Muscle of back (tissue), 11 donors: ENCODE results near the gene ZNF74. TPM values are rescaled to one million over a fixed set of nuclear protein-coding genes. Genes with fewer than 3 reads are reported as not detected.
"Not testable (repeated sequence)": the region's sequence is repeated elsewhere in the genome, so short reads cannot be mapped to it uniquely, and the experiment has no call there.

ENCODE experiments used
- DNase-seq, 3 donors: peaks; one replicate each; pipeline versions ENCODE4 v3.0.0 to v3.0.0-alpha.2; 2013
- polyA plus RNA-seq, 10 donors: library from polyadenylated mRNA; unstranded; fragments of 120-200 nt; gene quantifications; one replicate each; pipeline ENCODE4 v1.2.1, GENCODE V29; 2013; ENCODE audit not compliant: insufficient read length in 10 of 10

ZNF74 gene
- polyA plus RNA-seq, 10 donors: 10.6 to 17.8 (median 13.7) TPM

DNA sequence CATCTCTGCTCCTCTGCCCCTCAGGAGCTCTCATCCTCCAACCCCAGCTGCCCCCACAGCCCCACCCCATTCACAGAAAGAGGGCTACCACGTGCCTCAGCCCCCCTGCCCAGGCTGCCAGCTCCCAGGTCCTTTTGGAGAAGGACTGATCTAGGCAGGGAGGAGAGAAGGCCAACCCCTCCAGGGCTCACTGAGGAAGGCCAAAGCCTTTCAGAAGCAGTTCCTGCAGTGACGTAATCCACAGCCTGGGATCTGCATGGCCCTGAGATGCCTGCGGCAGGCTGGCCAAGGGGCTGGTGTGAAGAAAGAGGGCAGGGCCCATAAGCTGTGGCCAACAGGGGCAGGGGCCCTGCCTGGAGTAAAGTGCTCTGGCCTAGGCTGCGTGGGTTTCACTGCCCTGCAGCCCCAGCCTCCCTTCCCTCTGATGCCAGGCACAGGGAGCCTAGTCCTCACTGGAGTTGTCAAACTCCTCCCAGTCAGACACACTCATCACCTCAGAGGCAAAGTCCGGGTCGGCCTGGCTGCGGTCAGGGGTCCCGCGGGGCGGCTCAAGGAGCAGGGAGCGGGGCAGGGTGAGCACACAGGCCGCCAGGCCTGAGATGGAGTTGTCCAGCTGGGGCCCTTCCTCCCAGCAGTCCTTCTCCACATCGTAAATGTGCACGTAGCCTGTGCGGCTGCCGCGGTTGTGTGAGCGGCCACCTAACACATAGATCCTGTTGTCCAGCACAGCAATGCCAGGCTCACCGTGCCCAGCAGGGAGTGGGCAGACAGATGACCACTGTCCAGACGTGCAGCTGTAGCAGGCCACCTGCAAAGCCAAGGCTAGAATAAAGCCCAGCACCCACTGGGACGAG lies 47.9 kb downstream of the ZNF74 start:
- DNase-seq: peak in 1 of 3 donors; percentile 52

DNA sequence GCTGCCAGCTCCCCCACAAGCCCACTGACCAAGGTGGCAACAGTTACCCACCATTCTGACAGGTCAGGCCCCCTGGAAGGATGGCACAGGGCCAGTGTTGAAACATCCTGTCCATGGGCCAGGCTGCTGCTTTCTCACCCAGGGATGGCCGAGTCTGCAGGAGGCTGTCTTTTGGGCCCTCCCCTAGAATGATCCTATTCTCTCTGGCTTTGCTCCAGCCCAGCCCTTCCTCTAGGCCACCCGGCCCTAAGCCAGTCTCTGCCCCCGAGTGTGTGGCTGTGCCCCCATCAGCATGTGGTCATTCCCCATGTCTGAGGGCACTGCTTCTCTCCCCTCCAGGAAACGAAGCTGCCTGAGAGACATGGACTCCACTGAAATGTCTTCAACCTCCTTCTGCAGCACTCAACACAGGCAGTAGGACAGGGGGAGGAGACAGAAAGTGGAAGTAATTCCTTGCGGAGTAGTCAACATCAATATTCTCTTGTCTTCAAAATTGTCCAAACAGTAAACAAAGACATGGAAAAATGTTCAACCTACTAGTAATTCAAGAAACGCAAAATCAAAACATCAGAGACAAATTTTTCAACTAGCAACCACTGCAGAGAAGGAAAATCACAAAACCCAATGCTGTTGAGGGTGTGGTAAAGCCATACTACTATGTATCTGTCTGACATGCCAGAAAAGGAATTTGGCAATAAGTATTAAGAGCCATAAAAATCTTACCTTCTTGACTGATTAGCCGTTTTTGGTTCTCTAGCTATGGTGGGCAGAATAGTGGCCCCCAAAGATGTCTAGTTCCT lies 48.7 kb downstream of the ZNF74 start:
- no peak for DNase-seq

DNA sequence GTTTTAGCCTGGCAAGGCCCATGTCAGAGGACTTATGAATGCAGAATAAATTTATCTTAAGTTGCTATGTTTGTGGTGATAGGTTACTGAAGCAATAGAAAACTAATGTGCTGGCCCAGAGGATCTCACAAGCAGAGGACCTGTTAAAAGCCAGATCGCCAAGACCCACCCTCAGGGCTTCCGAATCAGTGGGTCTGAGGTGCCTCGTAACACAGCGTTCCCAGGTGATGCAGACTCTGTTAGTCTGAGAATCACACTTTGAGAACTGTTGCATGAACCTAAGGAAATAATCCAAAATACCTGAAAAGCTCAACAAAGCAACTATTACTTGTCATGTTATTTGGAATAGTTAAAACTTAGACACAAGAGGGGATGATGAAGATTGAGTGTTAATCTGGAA lies 50.4 kb downstream of the ZNF74 start:
- DNase-seq: no peak

GRCh38 chr22:20446383-20446970 lies 52.5 kb downstream of the ZNF74 start:
- DNase-seq: no peak

- no peak for DNase-seq
These were observed 54.7 kb downstream of the ZNF74 start for GRCh38 chr22:20448630-20449029.

DNA sequence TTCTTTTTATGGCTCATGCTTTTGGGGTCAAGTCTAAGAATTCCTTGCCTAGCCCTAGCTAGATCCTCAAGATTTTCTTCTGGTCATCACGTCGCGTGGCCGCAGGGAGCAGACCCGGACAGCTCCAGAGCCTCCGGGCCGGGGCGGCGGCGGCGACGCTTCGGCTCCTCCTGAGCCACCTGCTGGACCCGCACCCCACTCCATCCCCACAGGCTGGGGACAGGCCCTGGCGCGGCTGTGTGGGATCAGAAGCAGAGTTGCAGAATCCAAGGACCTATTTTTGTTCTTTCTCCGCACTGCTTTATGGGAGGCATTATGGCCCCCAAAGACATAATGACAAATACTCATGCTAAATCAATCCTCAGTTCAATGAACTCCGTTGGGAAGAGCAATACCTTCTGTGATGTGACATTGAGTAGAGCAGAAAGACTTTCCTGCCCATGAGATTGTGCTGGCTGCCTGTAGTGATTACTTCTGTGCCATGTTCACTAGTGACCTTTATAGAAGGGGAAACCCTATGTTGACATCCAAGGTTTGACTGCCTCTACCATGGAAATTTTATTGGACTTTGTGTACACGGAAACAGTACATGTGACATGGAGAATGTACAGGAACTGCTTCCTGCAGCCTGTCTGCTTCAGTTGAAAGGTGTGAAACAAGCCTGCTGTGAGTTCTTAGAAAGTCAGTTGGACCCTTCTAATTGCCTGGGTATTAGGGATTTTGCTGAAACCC lies 56.0 kb downstream of the ZNF74 start:
- no peak for DNase-seq

GRCh38 chr22:20450551-20450906 lies 56.6 kb downstream of the ZNF74 start:
- no peak for DNase-seq

GRCh38 chr22:20451129-20451778 lies 57.3 kb downstream of the ZNF74 start:
- DNase-seq: not testable (repeated sequence)

DNA sequence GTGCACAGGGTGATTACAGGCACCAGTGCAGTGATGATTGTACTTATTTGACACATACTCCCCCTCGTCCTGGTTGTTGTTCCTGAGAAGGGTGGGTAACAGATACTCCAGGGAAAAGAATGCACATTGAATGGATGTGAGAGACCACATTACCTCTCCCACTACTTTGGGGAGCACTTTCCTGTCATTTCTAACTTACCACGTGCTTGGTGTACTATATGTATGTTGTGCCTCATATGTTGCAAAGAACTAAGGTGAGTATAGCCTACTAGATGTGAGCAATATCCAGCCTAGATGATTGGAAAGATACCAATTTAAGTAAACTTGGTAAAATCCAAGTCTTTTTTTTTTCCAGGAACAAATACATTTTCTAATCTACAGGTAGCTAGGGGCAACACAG lies 58.0 kb downstream of the ZNF74 start:
- DNase-seq: no peak

GRCh38 chr22:20453222-20453621 lies 59.3 kb downstream of the ZNF74 start:
- DNase-seq: no peak

GRCh38 chr22:20455709-20456063 lies 61.7 kb downstream of the ZNF74 start:
- DNase-seq: no peak

GRCh38 chr22:20456064-20456721 lies 62.2 kb downstream of the ZNF74 start:
- DNase-seq: peak; percentile 74 to 92 (median 87)

DNA sequence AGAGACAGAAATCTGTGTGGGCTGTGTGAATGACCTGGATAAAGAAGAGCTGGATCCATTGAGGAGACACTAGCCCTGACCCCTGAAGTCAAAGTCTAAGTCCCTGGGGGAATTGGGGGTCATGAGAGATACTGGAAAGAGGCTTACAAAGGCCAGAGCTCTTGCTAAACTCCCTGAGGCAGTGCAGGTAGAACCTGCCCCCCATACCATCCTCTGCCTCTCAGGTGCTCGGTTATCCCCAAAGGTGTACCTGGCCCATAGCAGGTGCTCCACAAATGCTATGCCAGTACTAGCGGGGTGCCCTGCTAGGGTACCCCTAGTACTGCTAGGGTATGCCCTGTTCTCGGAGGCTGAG lies 62.7 kb downstream of the ZNF74 start:
- DNase-seq: no peak

DNA sequence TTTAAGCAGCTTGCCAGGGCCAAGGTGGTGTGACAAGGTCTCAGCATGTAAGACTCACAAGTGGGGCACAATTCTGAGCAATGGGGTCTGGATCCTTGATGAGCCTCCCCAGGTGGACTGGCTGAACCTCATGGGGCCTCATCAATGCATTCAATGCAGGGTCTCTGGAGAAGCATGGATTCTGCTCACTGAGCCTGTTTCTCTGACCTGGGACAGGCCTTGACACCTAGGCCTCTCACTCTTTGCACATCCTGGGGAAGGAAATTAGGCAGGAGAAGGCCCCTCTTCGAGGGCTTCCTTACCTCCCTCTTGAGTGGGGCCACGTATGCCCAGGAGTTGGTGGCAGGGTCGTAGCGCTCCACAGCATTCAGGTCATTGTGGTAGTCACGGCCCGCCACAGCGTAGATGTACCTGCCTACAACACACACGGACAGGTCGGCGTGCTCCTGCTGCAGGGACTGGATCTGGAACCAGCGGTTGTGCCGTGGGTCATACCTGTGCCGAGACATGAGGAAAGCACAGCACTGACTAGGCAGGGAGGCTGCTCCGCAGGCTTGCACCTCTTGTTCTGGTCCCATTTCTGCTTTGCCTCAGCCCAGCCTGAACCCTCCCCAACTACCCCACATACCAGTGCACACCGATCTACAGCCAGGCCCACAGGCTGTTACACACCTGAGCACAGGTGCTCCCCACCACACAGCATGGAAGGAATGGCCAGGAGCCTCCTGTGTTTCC lies 63.7 kb downstream of the ZNF74 start:
- DNase-seq: no peak

Other genes with a start within 250 kb of the ZNF74 start
- 1 to 10 TPM in 7 of 10 donors, under 1 TPM in 3; 0.79 to 2.3 (median 1.2) TPM for gene CCDC188, start 243.1 kb upstream of the ZNF74 start, polyA plus RNA-seq
- 10 to 100 TPM in 5 of 10 donors, 1 to 10 TPM in 5; 6.3 to 13.1 (median 10.9) TPM for gene RTN4R, start 125.8 kb upstream of the ZNF74 start, polyA plus RNA-seq
- gene DGCR6L, start 74.1 kb upstream of the ZNF74 start, polyA plus RNA-seq: 100 to 1,000 TPM in 1 of 10 donors, 10 to 100 TPM in 9; 37.7 to 101 (median 55.8) TPM
- gene SCARF2, start 43.7 kb downstream of the ZNF74 start, polyA plus RNA-seq: 10 to 100 TPM in 9 of 10 donors, 1 to 10 TPM in 1; 9.5 to 21.0 (median 14.5) TPM
- 10 to 100 TPM; 27.6 to 38.3 (median 31.8) TPM for gene KLHL22, start 101.6 kb downstream of the ZNF74 start, polyA plus RNA-seq
- gene MED15, start 113.5 kb downstream of the ZNF74 start, polyA plus RNA-seq: 10 to 100 TPM; 29.6 to 48.2 (median 38.3) TPM